ENCODE results near the gene PIWIL4. TPM values are rescaled to one million over a fixed set of nuclear protein-coding genes. Genes with fewer than 3 reads are reported as not detected.
"Not testable (repeated sequence)": the region's sequence is repeated elsewhere in the genome, so short reads cannot be mapped to it uniquely, and the experiment has no call there.

Gene PIWIL4
- total RNA-seq, 1 donor from 2014 or later: 0.28 TPM

- no peak for DNase-seq (ENCODE audit: low spot score)
- ATAC-seq: no peak
Measured at GRCh38 chr11:94546162-94546470, 21.1 kb upstream of the PIWIL4 start.

- DNase-seq (ENCODE audit: low spot score): no peak
- ATAC-seq: no peak
Measured at GRCh38 chr11:94546886-94547285, 20.3 kb upstream of the PIWIL4 start.

- no peak for ATAC-seq
- no peak for DNase-seq (ENCODE audit: low spot score)
Measured at GRCh38 chr11:94549146-94549545, 18.0 kb upstream of the PIWIL4 start.

GRCh38 chr11:94550513-94550912 is 16.7 kb upstream of the PIWIL4 start:
- ATAC-seq: no peak

GRCh38 chr11:94553938-94554337 is 13.2 kb upstream of the PIWIL4 start:
- DNase-seq (ENCODE audit: low spot score) (no peak), ATAC-seq (no peak)

More at GRCh38 chr11:94550513-94550912, 16.7 kb upstream of the PIWIL4 start:
- no peak for DNase-seq (ENCODE audit: low spot score)

GRCh38 chr11:94555752-94556329 is 11.3 kb upstream of the PIWIL4 start:
- ATAC-seq; DNase-seq (ENCODE audit: low spot score): not testable (repeated sequence)

- ATAC-seq: no peak
Measured at GRCh38 chr11:94557421-94557820, 9.7 kb upstream of the PIWIL4 start.

GRCh38 chr11:94557992-94558391 is 9.2 kb upstream of the PIWIL4 start:
- no peak for ATAC-seq

More at GRCh38 chr11:94557421-94557820, 9.7 kb upstream of the PIWIL4 start:
- no peak for DNase-seq (ENCODE audit: low spot score)

GRCh38 chr11:94558468-94558867 is 8.7 kb upstream of the PIWIL4 start:
- no peak for DNase-seq (ENCODE audit: low spot score)
- ATAC-seq: no peak

More at GRCh38 chr11:94557992-94558391, 9.2 kb upstream of the PIWIL4 start:
- no peak for DNase-seq (ENCODE audit: low spot score)

GRCh38 chr11:94558932-94559331 is 8.2 kb upstream of the PIWIL4 start:
- no peak for DNase-seq (ENCODE audit: low spot score)
- ATAC-seq: no peak

- DNase-seq (ENCODE audit: low spot score): no peak
- ATAC-seq: no peak
Measured at GRCh38 chr11:94559361-94559760, 7.8 kb upstream of the PIWIL4 start.

- no peak for ATAC-seq
- DNase-seq (ENCODE audit: low spot score): no peak
Measured at GRCh38 chr11:94560834-94561233, 6.3 kb upstream of the PIWIL4 start.

GRCh38 chr11:94563176-94563847 is 3.9 kb upstream of the PIWIL4 start:
- DNase-seq (ENCODE audit: low spot score) (no peak), ATAC-seq (no peak)

- DNase-seq (ENCODE audit: low spot score) (no peak), ATAC-seq (no peak)
Measured at GRCh38 chr11:94563848-94564467, 3.2 kb upstream of the PIWIL4 start.

GRCh38 chr11:94568200-94568599 is 1.0 kb downstream of the PIWIL4 start:
- no peak for ATAC-seq
- DNase-seq (ENCODE audit: low spot score): no peak

GRCh38 chr11:94568717-94569116 is 1.5 kb downstream of the PIWIL4 start:
- ATAC-seq (no peak), DNase-seq (ENCODE audit: low spot score) (no peak)

- ATAC-seq; DNase-seq (ENCODE audit: low spot score): not testable (repeated sequence)
Measured at GRCh38 chr11:94572975-94573374, 5.8 kb downstream of the PIWIL4 start.

- no peak for ATAC-seq
- DNase-seq (ENCODE audit: low spot score): no peak
Measured at GRCh38 chr11:94574193-94574961, 7.2 kb downstream of the PIWIL4 start.

GRCh38 chr11:94576306-94576705 is 9.1 kb downstream of the PIWIL4 start:
- ATAC-seq: no peak
- DNase-seq (ENCODE audit: low spot score): no peak

GRCh38 chr11:94577841-94578240 is 10.7 kb downstream of the PIWIL4 start:
- DNase-seq (ENCODE audit: low spot score): no peak
- ATAC-seq: no peak

GRCh38 chr11:94581926-94582325 is 14.8 kb downstream of the PIWIL4 start:
- DNase-seq (ENCODE audit: low spot score) (no peak), ATAC-seq (no peak)

All from left lobe of liver (tissue), 2 donors.